ENCODE measurements around the gene TOB2.
"Not testable (repeated sequence)": the region's sequence is repeated elsewhere in the genome, so short reads cannot be mapped to it uniquely, and the experiment has no call there.

The TOB2 gene

GRCh38 chr22:41461901-41462300 lies 15.3 kb upstream of the TOB2 start:
- no peak for DNase-seq

GRCh38 chr22:41460071-41460470 lies 13.5 kb upstream of the TOB2 start:
- not testable (repeated sequence) for DNase-seq

- DNase-seq = no peak
These were observed 12.8 kb upstream of the TOB2 start for GRCh38 chr22:41459431-41459830.

GRCh38 chr22:41458161-41458728 lies 11.6 kb upstream of the TOB2 start:
- no peak for DNase-seq

- DNase-seq = peak; percentile 97
These were observed 1.7 kb upstream of the TOB2 start for GRCh38 chr22:41448189-41448808.

- peak; percentile 87 for DNase-seq
These were observed 1.0 kb upstream of the TOB2 start for GRCh38 chr22:41447435-41448188.

GRCh38 chr22:41446057-41446501 lies 522 bp downstream of the TOB2 start:
- DNase-seq = peak; percentile 58

GRCh38 chr22:41445129-41446056 lies 1.2 kb downstream of the TOB2 start:
- peak; percentile 53 for DNase-seq

- peak; percentile 96 for DNase-seq
These were observed 2.1 kb downstream of the TOB2 start for GRCh38 chr22:41444360-41445128.

- no peak for DNase-seq
These were observed 4.3 kb downstream of the TOB2 start for GRCh38 chr22:41442240-41442792.

GRCh38 chr22:41440511-41440910 lies 6.1 kb downstream of the TOB2 start:
- not testable (repeated sequence) for DNase-seq

GRCh38 chr22:41437198-41437597 lies 9.4 kb downstream of the TOB2 start:
- DNase-seq = no peak

- DNase-seq = no peak
These were observed 10.1 kb downstream of the TOB2 start for GRCh38 chr22:41436322-41437113.

- no peak for DNase-seq
These were observed 11.0 kb downstream of the TOB2 start for GRCh38 chr22:41435560-41435959.

- not testable (repeated sequence) for DNase-seq
These were observed 12.1 kb downstream of the TOB2 start for GRCh38 chr22:41434361-41435003.

- not testable (repeated sequence) for DNase-seq
These were observed 13.1 kb downstream of the TOB2 start for GRCh38 chr22:41433480-41433879.

GRCh38 chr22:41431656-41432055 lies 14.9 kb downstream of the TOB2 start:
- DNase-seq = no peak

- DNase-seq = no peak
These were observed 16.7 kb downstream of the TOB2 start for GRCh38 chr22:41429951-41430332.

- DNase-seq = no peak
These were observed 17.2 kb downstream of the TOB2 start for GRCh38 chr22:41429232-41429950.
